CD14-positive monocyte (primary cell): Measurements from ENCODE around the gene PPARG. TPM values are rescaled to one million over a fixed set of nuclear protein-coding genes. Genes with fewer than 3 reads are reported as not detected.

Source experiments
- DNase-seq, 3 donors: peaks; one replicate each; pipeline ENCODE4 v3.0.0-alpha.2; 2011 to 2022
- H2AFZ ChIP-seq: 2 replicates; pipeline ENCODE4 v1.6.0; 2012; ENCODE audit warnings: mild to moderate bottlenecking, low read depth, low read length, inconsistent platforms; ENCODE audit not compliant: insufficient read depth, poor library complexity, severe bottlenecking
- H3K27ac ChIP-seq, 2 donors: 1 replicate in 1 of 2; 2 replicates in 1 of 2; pipeline ENCODE4 v1.5.1; 2012 to 2013; ENCODE audit warnings: low read length in 2 of 2, control low read depth in 1 of 2, inconsistent platforms in 1 of 2, low read depth in 1 of 2, mild to moderate bottlenecking in 1 of 2
- H3K27me3 ChIP-seq, 2 donors: one replicate each; pipeline versions ENCODE4 v1.6.0 to v1.6.1; 2011 to 2013; ENCODE audit warnings: low read length in 2 of 2; ENCODE audit not compliant: control insufficient read depth in 2 of 2, insufficient read depth in 2 of 2
- H3K36me3 ChIP-seq, 2 donors: replicated peaks in 1 of 2; 1 replicate in 1 of 2; 2 replicates in 1 of 2; pipeline versions ENCODE4 v1.5.1 to v1.6.1; 2012 to 2013; ENCODE audit warnings: low read length in 2 of 2, control low read depth in 1 of 2, inconsistent platforms in 1 of 2, mild to moderate bottlenecking in 1 of 2; ENCODE audit not compliant: insufficient read depth in 2 of 2, control insufficient read depth in 1 of 2
- H3K4me1 ChIP-seq, 2 donors: 1 replicate in 1 of 2; 2 replicates in 1 of 2; pipeline versions ENCODE4 v1.5.1 to v1.6.1; 2012 to 2013; ENCODE audit warnings: low read length in 2 of 2, control low read depth in 1 of 2, inconsistent platforms in 1 of 2, mild to moderate bottlenecking in 1 of 2, moderate library complexity in 1 of 2; ENCODE audit not compliant: insufficient read depth in 2 of 2, control insufficient read depth in 1 of 2
- H3K4me2 ChIP-seq: replicated peaks from 2 replicates; pipeline ENCODE3; 2012; ENCODE audit warnings: low read length, moderate library complexity, mild to moderate bottlenecking; ENCODE audit not compliant: poor library complexity, severe bottlenecking; ENCODE audit errors: extremely low read depth
- H3K4me3 ChIP-seq, 3 experiments: fragments of 200-600 bp in 1 of 3; sonication (generic) in 1 of 3; replicated peaks in 1 of 3; 1 replicate in 2 of 3; 2 replicates in 1 of 3; pipeline ENCODE4 v1.5.1; 2011 to 2013; ENCODE audit warnings: low read length in 3 of 3, mild to moderate bottlenecking in 3 of 3, control low read depth in 2 of 3, low read depth in 2 of 3, inconsistent platforms in 1 of 3, moderate library complexity in 1 of 3
- H3K79me2 ChIP-seq: 2 replicates; pipeline ENCODE4 v1.6.0; 2012; ENCODE audit warnings: mild to moderate bottlenecking, control low read depth, inconsistent platforms, low read length, moderate library complexity; ENCODE audit not compliant: insufficient read depth
- H3K9ac ChIP-seq: 2 replicates; pipeline ENCODE4 v1.6.0; 2017; ENCODE audit warnings: low read length, mild to moderate bottlenecking; ENCODE audit not compliant: insufficient read depth, poor library complexity, severe bottlenecking
- H3K9me3 ChIP-seq, 2 donors: replicated peaks in 1 of 2; 1 replicate in 1 of 2; 2 replicates in 1 of 2; pipeline versions ENCODE4 v1.5.1 to v1.6.1; 2012 to 2013; ENCODE audit warnings: low read length in 2 of 2, control low read depth in 1 of 2; ENCODE audit not compliant: control insufficient read depth in 1 of 2, insufficient read depth in 1 of 2
- H4K20me1 ChIP-seq: 2 replicates; pipeline ENCODE4 v1.6.0; 2012; ENCODE audit warnings: mild to moderate bottlenecking, low read length, control low read depth, moderate library complexity; ENCODE audit not compliant: insufficient read depth
- H3K27ac Mint-ChIP-seq, 7 donors: one replicate each; pipeline ENCODE4 v1.8.0; 2020; ENCODE audit warnings: mild to moderate bottlenecking in 7 of 7, mixed read lengths in 7 of 7, moderate library complexity in 6 of 7, inconsistent platforms in 2 of 7
- H3K27me3 Mint-ChIP-seq, 3 donors: one replicate each; pipeline ENCODE4 v1.8.0; 2021 to 2022; ENCODE audit warnings: low read depth in 3 of 3, mild to moderate bottlenecking in 3 of 3, mixed read lengths in 3 of 3, moderate library complexity in 3 of 3, inconsistent platforms in 1 of 3
- H3K36me3 Mint-ChIP-seq, 2 donors: one replicate each; pipeline ENCODE4 v1.8.0; 2020; ENCODE audit warnings: mixed read lengths in 2 of 2, inconsistent platforms in 1 of 2, mild to moderate bottlenecking in 1 of 2
- H3K4me1 Mint-ChIP-seq: one replicate; pipeline ENCODE4 v1.8.0; 2020; ENCODE audit warnings: mild to moderate bottlenecking, mixed read lengths
- H3K4me3 Mint-ChIP-seq, 2 donors: one replicate each; pipeline ENCODE4 v1.8.0; 2020; ENCODE audit warnings: mild to moderate bottlenecking in 2 of 2, mixed read lengths in 2 of 2, moderate library complexity in 1 of 2
- H3K9me3 Mint-ChIP-seq, 7 donors: one replicate each; pipeline ENCODE4 v1.8.0; 2020 to 2022; ENCODE audit warnings: mixed read lengths in 7 of 7, mild to moderate bottlenecking in 6 of 7, moderate library complexity in 6 of 7, inconsistent platforms in 2 of 7
- CTCF ChIP-seq: fragments of 200-600 bp; IDR thresholded peaks from one replicate; pipeline ENCODE4 v1.8.0; 2022; ENCODE audit warnings: antibody characterized with exemption, mild to moderate bottlenecking
- WGBS: methylation state at CpG from one replicate; pipeline ENCODE4 v1.1.5; 2013; ENCODE audit warnings: missing lambda C conversion rate; ENCODE audit not compliant: insufficient coverage; 5-methylcytosine and 5-hydroxymethylcytosine counted together
- intact Hi-C, 2 donors: fragments of 100-400 bp; cut with micrococcal nuclease; formaldehyde crosslinking; loops; one replicate each; pipeline versions ENCODE4 v1.15.0 to v1.15.1; 2023
- polyA plus RNA-seq, 3 donors: library from polyadenylated mRNA; depleted of rRNA in 1 of 3; unstranded in 2 of 3; stranded (reverse) in 1 of 3; fragments of 300-500 nt in 2 of 3; fragments of >200 nt in 1 of 3; fragmentation: Illumina TruSeq in 2 of 3; gene quantifications; 1 replicate in 2 of 3; 2 replicates in 1 of 3; pipeline ENCODE4 v1.2.3, GENCODE V29; 2012 to 2021

The PPARG gene
- polyA plus RNA-seq, 3 donors, result 0.56 to 2.0 (median 0.97) TPM

GRCh38 chr3:12309716-12310115 is 20.8 kb downstream of the PPARG start:
- H4K20me1 ChIP-seq, result no peaks in the 10 kb centered on the region
- no peak overlapping the region for H3K4me3 Mint-ChIP-seq
- no peak for TF ChIP-seq CTCF
- intact Hi-C loops, result loop anchor here in 1 of 2 donors (5.0 kb wide), 1 partner anchor 38 kb away; no protein-coding TSS in a partner anchor
- H3K9ac ChIP-seq, result no peak overlapping the region
- H3K4me2 ChIP-seq, result no peak overlapping the region
- no peak for DNase-seq
- no peaks in the 10 kb centered on the region for H3K79me2 ChIP-seq
- WGBS, result no CpG with 5 or more reads among the region's 4 CpGs
- H3K27ac ChIP-seq, result no peak overlapping the region
- peaks cover 0 to 8% (median 0%) of the 10 kb centered on the region in 3 donors for H3K27me3 Mint-ChIP-seq
- no peak overlapping the region for H2AFZ ChIP-seq
- H3K4me1 Mint-ChIP-seq, result peaks cover 16% of the 10 kb centered on the region
- H3K36me3 ChIP-seq, result no peaks in the 10 kb centered on the region
- H3K36me3 Mint-ChIP-seq, result peaks cover 0 to 6% of the 10 kb centered on the region in 2 donors
- H3K27me3 ChIP-seq, result no peaks in the 10 kb centered on the region
- H3K27ac Mint-ChIP-seq, result peak overlapping the region in 3 of 7 donors; percentile 4 to 87 (median 60)
- H3K9me3 ChIP-seq, result no peaks in the 10 kb centered on the region
- H3K4me3 ChIP-seq, result no peak overlapping the region
- H3K9me3 Mint-ChIP-seq, result no peaks in the 10 kb centered on the region
- H3K4me1 ChIP-seq, result no peaks in the 10 kb centered on the region

- intact Hi-C loops, result loop anchor here in 1 of 2 donors (5.0 kb wide), 1 partner anchor 35 kb away; no protein-coding TSS in a partner anchor
- no peak for DNase-seq
- no peak overlapping the region for H3K9ac ChIP-seq
- H3K4me1 Mint-ChIP-seq, result peaks cover 20% of the 10 kb centered on the region
- no peaks in the 10 kb centered on the region for H3K9me3 ChIP-seq
- H3K4me2 ChIP-seq, result no peak overlapping the region
- no peaks in the 10 kb centered on the region for H3K36me3 ChIP-seq
- peak overlapping the region in 1 of 7 donors; percentile 17 for H3K27ac Mint-ChIP-seq
- H3K9me3 Mint-ChIP-seq, result no peaks in the 10 kb centered on the region
- no peak overlapping the region for H2AFZ ChIP-seq
- WGBS, result no CpG with 5 or more reads among the region's 1 CpG
- peaks cover 0 to 4% (median 0%) of the 10 kb centered on the region in 3 donors for H3K27me3 Mint-ChIP-seq
- no peak overlapping the region for H3K4me3 Mint-ChIP-seq
- peaks cover 0 to 10% of the 10 kb centered on the region in 2 donors for H3K36me3 Mint-ChIP-seq
- TF ChIP-seq CTCF, result no peak
- H3K4me1 ChIP-seq, result no peaks in the 10 kb centered on the region
- H4K20me1 ChIP-seq, result no peaks in the 10 kb centered on the region
- no peaks in the 10 kb centered on the region for H3K79me2 ChIP-seq
- H3K27me3 ChIP-seq, result no peaks in the 10 kb centered on the region
- H3K4me3 ChIP-seq, result no peak overlapping the region
- no peak overlapping the region for H3K27ac ChIP-seq
Observed at GRCh38 chr3:12312010-12312409, 23.1 kb downstream of the PPARG start.
